H1 (cell line): ENCODE data around the gene CASZ1. TPM values are rescaled to one million over a fixed set of nuclear protein-coding genes. Genes with fewer than 3 reads are reported as not detected.
A peak's percentile ranks its signal among the peaks of the same experiment; 100 is the strongest.

ENCODE experiments used
- CBX5 ChIP-seq: fragments of 300-800, 300-1000 bp; sonication (generic); IDR thresholded peaks from 2 replicates; pipeline ENCODE4 v1.7.1; 2016; ENCODE audit warnings: antibody characterized with exemption, low read length, low read depth
- CBX8 ChIP-seq: fragments of 300-800, 300-1000 bp; sonication (generic); IDR thresholded peaks from 2 replicates; pipeline ENCODE4 v1.7.1; 2016; ENCODE audit warnings: low read depth, low read length, borderline replicate concordance
- CHD1 ChIP-seq: IDR thresholded peaks from 2 replicates; pipeline ENCODE4 v1.6.1; 2012; ENCODE audit warnings: low read depth, low read length, improper control_type of control experiment
- EZH2 ChIP-seq: fragments of 200-600 bp; sonication (generic); IDR thresholded peaks from 2 replicates; pipeline ENCODE4 v1.7.1; 2012; ENCODE audit warnings: low read depth, mild to moderate bottlenecking, moderate library complexity, low read length, inconsistent platforms; ENCODE audit not compliant: severe bottlenecking
- JUND ChIP-seq: IDR thresholded peaks from 2 replicates; pipeline ENCODE4 v1.6.1; 2011; ENCODE audit warnings: mild to moderate bottlenecking, improper control_type of control experiment, low read length
- KDM4A ChIP-seq: IDR thresholded peaks from one replicate; pipeline ENCODE4 v1.7.1; 2012; ENCODE audit warnings: low read depth, mild to moderate bottlenecking, moderate library complexity, low read length, inconsistent platforms; ENCODE audit not compliant: severe bottlenecking
- KDM5A ChIP-seq: fragments of 200-600 bp; IDR thresholded peaks from 2 replicates; pipeline ENCODE4 v1.7.1; 2012; ENCODE audit warnings: mild to moderate bottlenecking, low read length, inconsistent platforms, mixed read lengths
- MAFK ChIP-seq: IDR thresholded peaks from 2 replicates; pipeline ENCODE4 v1.6.1; 2012; ENCODE audit warnings: low read depth, mild to moderate bottlenecking, improper control_type of control experiment, low read length
- POU5F1 ChIP-seq: IDR thresholded peaks from 2 replicates; pipeline ENCODE4 v1.6.1; 2011; ENCODE audit warnings: low read depth, mild to moderate bottlenecking, low read length, moderate library complexity
- SIRT6 ChIP-seq: IDR thresholded peaks from one replicate; pipeline ENCODE4 v1.7.1; 2012; ENCODE audit warnings: low read length, inconsistent platforms
- SP1 ChIP-seq: IDR thresholded peaks from 2 replicates; pipeline ENCODE4 v1.6.1; 2011; ENCODE audit warnings: low read depth, low read length
- SP4 ChIP-seq: IDR thresholded peaks from 2 replicates; pipeline ENCODE4 v1.6.1; 2012; ENCODE audit warnings: low read length, inconsistent platforms
- TCF12 ChIP-seq: IDR thresholded peaks from 2 replicates; pipeline ENCODE4 v1.6.1; 2011; ENCODE audit warnings: low read depth, mild to moderate bottlenecking, low read length
- TEAD4 ChIP-seq: IDR thresholded peaks from 2 replicates; pipeline ENCODE4 v1.6.1; 2012; ENCODE audit warnings: low read depth, low read length, inconsistent platforms, mixed read lengths
- polyA plus RNA-seq, 7 experiments: library from polyadenylated mRNA; depleted of rRNA in 3 of 7; stranded (reverse) in 5 of 7; unstranded in 2 of 7; fragments of >200 nt in 5 of 7; fragments of 200-250 nt in 2 of 7; gene quantifications; 1 replicate in 5 of 7; 2 replicates in 1 of 7; 4 replicates in 1 of 7; pipeline versions ENCODE4 v1.2.1 to v1.2.3, GENCODE V29; 2011 to 2013; ENCODE audit warnings: missing spikeins in 2 of 7, mixed read lengths in 2 of 7
- total RNA-seq: library from RNA; stranded (reverse); fragmentation: NEBNext Ultra II Directional; extraction: Animal tissue kit (Norgen Biotek cat#: 25700); gene quantifications from 2 replicates; pipeline ENCODE4 v1.2.1, GENCODE V29; 2021
- TF ChIP-seq, protein P1 (sequence below): IDR thresholded peaks from 2 replicates; pipeline ENCODE4 v1.6.1; 2012; ENCODE audit warnings: inconsistent platforms

The CASZ1 gene
- total and polyA plus RNA-seq, 2 of the 8 experiments (the other 6 are each of a cell fraction or from before 2014, with no cell fraction given), result 4.4 to 7.7 TPM

DNA sequence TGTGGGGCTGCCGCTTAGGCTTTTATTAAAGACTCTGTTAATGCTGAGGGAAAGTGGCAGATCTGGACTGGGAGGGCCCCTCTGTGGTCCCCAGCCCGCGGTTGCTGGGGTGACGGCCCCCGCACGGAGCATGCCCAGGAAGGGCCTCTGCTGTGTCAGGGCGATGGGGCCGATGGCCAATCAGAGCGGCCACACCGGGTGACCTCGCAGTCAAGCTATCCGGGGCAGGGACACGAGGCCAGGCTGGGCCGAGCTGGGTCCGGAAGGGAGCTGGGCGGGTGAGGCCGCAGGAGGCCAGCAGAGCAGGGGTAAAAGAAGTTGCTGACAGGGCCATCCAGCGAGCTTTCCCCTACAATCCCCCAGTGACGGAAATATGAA, 145.1 kb downstream of the CASZ1 start (continued):
- no peak for TF ChIP-seq EZH2
- no peak for TF ChIP-seq SIRT6
- TF ChIP-seq KDM5A, result no peak
- no peak for TF ChIP-seq CBX8
- no peak for TF ChIP-seq TCF12
- TF ChIP-seq, protein P1, sequence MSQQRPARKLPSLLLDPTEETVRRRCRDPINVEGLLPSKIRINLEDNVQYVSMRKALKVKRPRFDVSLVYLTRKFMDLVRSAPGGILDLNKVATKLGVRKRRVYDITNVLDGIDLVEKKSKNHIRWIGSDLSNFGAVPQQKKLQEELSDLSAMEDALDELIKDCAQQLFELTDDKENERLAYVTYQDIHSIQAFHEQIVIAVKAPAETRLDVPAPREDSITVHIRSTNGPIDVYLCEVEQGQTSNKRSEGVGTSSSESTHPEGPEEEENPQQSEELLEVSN, result peak; percentile 84
- no peak for TF ChIP-seq SP1
- no peak for TF ChIP-seq TEAD4
- TF ChIP-seq MAFK, result no peak
- TF ChIP-seq JUND, result no peak
- TF ChIP-seq CHD1, result no peak
- no peak for TF ChIP-seq POU5F1
- TF ChIP-seq SP4, result no peak
- TF ChIP-seq KDM4A, result peak; percentile 42
- TF ChIP-seq CBX5, result no peak
